Measurements from ENCODE around the gene WNT4. TPM values are rescaled to one million over a fixed set of nuclear protein-coding genes. Genes with fewer than 3 reads are reported as not detected.

Gene WNT4
- total RNA-seq, 1 experiment from 2014 or later = 0.70 TPM

GRCh38 chr1:22127731-22128130, 15.2 kb downstream of the WNT4 start:
- TF ChIP-seq E2F5 (CRISPR knock-in tag; IDR thresholded peaks at IDR 0.05) (no peak), ZNF425 (CRISPR knock-in tag; conservative IDR thresholded peaks at IDR 0.05) (no peak), NFE2L1 (CRISPR knock-in tag; IDR thresholded peaks at IDR 0.05) (no peak), ZNF416 (CRISPR knock-in tag; IDR thresholded peaks at IDR 0.05) (no peak), RELA (CRISPR knock-in tag; IDR thresholded peaks at IDR 0.05; ENCODE audit: borderline replicate concordance) (no peak), SMAD4 (CRISPR knock-in tag; IDR thresholded peaks at IDR 0.05) (no peak), ZNF138 (CRISPR knock-in tag; conservative IDR thresholded peaks at IDR 0.05) (no peak), RORB (CRISPR knock-in tag; IDR thresholded peaks at IDR 0.05) (no peak), TEAD4 (CRISPR knock-in tag; IDR thresholded peaks at IDR 0.05) (no peak)

GRCh38 chr1:22127248-22127647, 15.6 kb downstream of the WNT4 start:
- Mint-ChIP-seq H3K27ac (no peak overlapping the region), H3K36me3 (no peaks in the 10 kb centered on the region)
- CTCF ChIA-PET = no interaction called here
- TF ChIP-seq EMX1 (CRISPR knock-in tag; IDR thresholded peaks at IDR 0.05) (no peak), ZNF138 (CRISPR knock-in tag; conservative IDR thresholded peaks at IDR 0.05) (no peak), ZBTB21 (CRISPR knock-in tag; IDR thresholded peaks at IDR 0.05; ENCODE audit: borderline replicate concordance) (no peak), PREB (CRISPR knock-in tag; IDR thresholded peaks at IDR 0.05; ENCODE audit: borderline replicate concordance) (no peak), ZNF219 (CRISPR knock-in tag; IDR thresholded peaks at IDR 0.05; ENCODE audit: borderline replicate concordance) (no peak), IRF1 (CRISPR knock-in tag; IDR thresholded peaks at IDR 0.05) (no peak), ESRRA (CRISPR knock-in tag; IDR thresholded peaks at IDR 0.05; ENCODE audit: borderline replicate concordance) (no peak), ZNF121 (CRISPR knock-in tag; IDR thresholded peaks at IDR 0.05) (no peak), GRHL2 (CRISPR knock-in tag; IDR thresholded peaks at IDR 0.05; ENCODE audit: insufficient replicate concordance, severe bottlenecking) (no peak), USF1 (CRISPR knock-in tag; IDR thresholded peaks at IDR 0.05) (no peak), SP1 (CRISPR knock-in tag; conservative IDR thresholded peaks at IDR 0.05) (no peak), AR (CRISPR knock-in tag; IDR thresholded peaks at IDR 0.05) (no peak), OVOL2 (CRISPR knock-in tag; IDR thresholded peaks at IDR 0.05; ENCODE audit: borderline replicate concordance) (no peak), TP53 (CRISPR knock-in tag; IDR thresholded peaks at IDR 0.05) (no peak), NFATC4 (CRISPR knock-in tag; IDR thresholded peaks at IDR 0.05) (no peak), NFYB (CRISPR knock-in tag; conservative IDR thresholded peaks at IDR 0.05; ENCODE audit: low read depth) (no peak)

More at GRCh38 chr1:22127731-22128130, 15.2 kb downstream of the WNT4 start:
- H3K27me3 Mint-ChIP-seq (ENCODE audit: low read depth) = no peaks in the 10 kb centered on the region
- H3K4me1 Mint-ChIP-seq = no peaks in the 10 kb centered on the region; the same call in 1 of the 2 replicates
- ChIA-PET POLR2A (no interaction called here), CTCF (interaction anchor here (0.7 kb wide), 1 partner anchor 88 kb away, joined by 3 read pairs; no protein-coding TSS in a partner anchor)
- no peak overlapping the region for H3K4me3 Mint-ChIP-seq
- H3K9me3 Mint-ChIP-seq = no peaks in the 10 kb centered on the region
- no peak overlapping the region for H3K27ac Mint-ChIP-seq
- ATAC-seq = no peak
- no peaks in the 10 kb centered on the region for H3K36me3 Mint-ChIP-seq
- DNase-seq (ENCODE audit: low spot score) = no peak

More at GRCh38 chr1:22127248-22127647, 15.6 kb downstream of the WNT4 start:
- DNase-seq (ENCODE audit: low spot score) (no peak), ATAC-seq (no peak)
- Mint-ChIP-seq H3K27me3 (ENCODE audit: low read depth) (no peaks in the 10 kb centered on the region), H3K4me3 (no peak overlapping the region), H3K9me3 (no peaks in the 10 kb centered on the region), H3K4me1 (peaks cover 4% of the 10 kb centered on the region)
- POLR2A ChIA-PET = no interaction called here

Measured in WTC11 (cell line).